Neural progenitor cell (in vitro differentiated cells): Measurements from ENCODE around the gene PSMD3. TPM values are rescaled to one million over a fixed set of nuclear protein-coding genes. Genes with fewer than 3 reads are reported as not detected.

Experiments
- DNase-seq: peaks from one replicate; pipeline ENCODE4 v3.0.0-alpha.2; 2016; ENCODE audit warnings: low spot score
- H2AFZ ChIP-seq: fragments of 200-600 bp; sonication (generic); replicated peaks from 2 replicates; pipeline ENCODE4 v1.6.1; 2016; ENCODE audit warnings: antibody characterized with exemption
- H3F3A ChIP-seq: fragments of 200-600 bp; sonication (generic); 2 replicates; pipeline ENCODE4 v1.6.1; 2016; ENCODE audit warnings: antibody characterized with exemption, low read depth
- H3K27ac ChIP-seq: fragments of 200-600 bp; sonication (generic); 2 replicates; pipeline ENCODE4 v1.5.1; 2016; ENCODE audit warnings: mild to moderate bottlenecking
- H3K27me3 ChIP-seq: fragments of 200-600 bp; sonication (generic); 2 replicates; pipeline ENCODE4 v1.6.1; 2016; ENCODE audit warnings: mild to moderate bottlenecking, moderate library complexity
- H3K36me3 ChIP-seq: fragments of 200-600 bp; sonication (generic); 2 replicates; pipeline ENCODE4 v1.5.1; 2016
- H3K4me1 ChIP-seq: fragments of 200-600 bp; sonication (generic); 2 replicates; pipeline ENCODE4 v1.6.1; 2016; ENCODE audit warnings: mixed run types
- H3K4me2 ChIP-seq: fragments of 200-600 bp; sonication (generic); 2 replicates; pipeline ENCODE4 v1.6.1; 2016
- H3K4me3 ChIP-seq: fragments of 200-600 bp; sonication (generic); 2 replicates; pipeline ENCODE4 v1.5.1; 2016
- H3K79me2 ChIP-seq: fragments of 200-600 bp; sonication (generic); 2 replicates; pipeline ENCODE4 v1.6.1; 2016; ENCODE audit warnings: low read depth
- H3K9ac ChIP-seq: fragments of 200-600 bp; sonication (generic); 2 replicates; pipeline ENCODE4 v1.6.1; 2016
- H3K9me3 ChIP-seq: fragments of 200-600 bp; sonication (generic); 2 replicates; pipeline ENCODE4 v1.5.1; 2016; ENCODE audit warnings: low read depth
- H4K20me1 ChIP-seq: fragments of 200-600 bp; sonication (generic); 2 replicates; pipeline ENCODE4 v1.6.1; 2016; ENCODE audit warnings: low read depth
- H3K27ac Mint-ChIP-seq: 3 replicates; pipeline ENCODE4 v1.8.0; 2021; ENCODE audit warnings: mixed read lengths
- H3K27me3 Mint-ChIP-seq: 2 replicates; pipeline ENCODE4 v1.8.0; 2022; ENCODE audit warnings: low read depth, mild to moderate bottlenecking, inconsistent platforms, moderate library complexity, mixed read lengths; ENCODE audit not compliant: insufficient read depth
- H3K36me3 Mint-ChIP-seq: 3 replicates; pipeline ENCODE4 v1.8.0; 2021; ENCODE audit warnings: mixed read lengths
- H3K4me1 Mint-ChIP-seq: 3 replicates; pipeline ENCODE4 v1.8.0; 2021; ENCODE audit warnings: mixed read lengths
- H3K4me3 Mint-ChIP-seq: 3 replicates; pipeline ENCODE4 v1.8.0; 2021; ENCODE audit warnings: mild to moderate bottlenecking, moderate library complexity, mixed read lengths
- H3K9me3 Mint-ChIP-seq: 3 replicates; pipeline ENCODE4 v1.8.0; 2020; ENCODE audit warnings: mixed read lengths
- EZH2 ChIP-seq: fragments of 200-600 bp; sonication (generic); IDR thresholded peaks from 2 replicates; pipeline ENCODE4 v1.6.1; 2017; ENCODE audit warnings: antibody characterized with exemption, mild to moderate bottlenecking, moderate library complexity
- EZH2phosphoT487 ChIP-seq: fragments of 200-600 bp; sonication (generic); IDR thresholded peaks from 2 replicates; pipeline ENCODE4 v1.6.1; 2017; ENCODE audit warnings: antibody characterized with exemption
- total RNA-seq: library from RNA; depleted of rRNA; stranded (reverse); fragments of >200 nt; gene quantifications from 2 replicates; pipeline ENCODE4 v1.2.3, GENCODE V29; 2015; ENCODE audit warnings: low replicate concordance
- TF ChIP-seq, protein P1 (sequence below): fragments of 200-600 bp; sonication (generic); IDR thresholded peaks from 2 replicates; pipeline ENCODE4 v1.5.1; 2017; ENCODE audit warnings: antibody characterized with exemption, mild to moderate bottlenecking

PSMD3 gene
- total RNA-seq, 1 donor from 2014 or later = 71.6 TPM

DNA sequence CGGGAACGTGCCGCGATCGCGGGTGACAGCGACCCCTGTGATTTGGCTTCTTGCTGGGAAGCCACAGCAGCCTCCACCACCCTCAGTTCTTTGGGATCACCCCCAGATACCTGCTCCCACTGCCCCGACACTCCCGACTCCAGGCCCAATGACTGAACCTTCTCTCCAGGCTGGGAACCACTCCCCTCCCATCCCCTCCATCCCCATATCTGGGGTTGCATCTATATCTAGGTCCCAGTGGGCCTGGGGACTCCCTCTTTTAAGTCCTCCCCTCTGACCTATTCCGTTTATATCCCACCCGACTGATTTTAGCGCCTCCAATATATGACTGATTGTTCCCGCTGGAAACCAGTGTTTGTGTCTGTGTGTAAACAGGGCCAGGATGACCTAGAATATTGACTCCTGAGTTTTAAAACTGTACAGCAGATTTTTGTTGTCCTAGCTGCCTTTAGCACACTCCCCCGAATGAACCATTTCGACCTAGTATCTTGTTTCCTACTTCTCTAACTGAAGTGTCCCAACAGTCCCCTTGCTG lies 667 bp downstream of the PSMD3 start:
- peaks cover 30% of the 10 kb centered on the region for H3K79me2 ChIP-seq
- DNase-seq = peak; percentile 8
- H3K27me3 ChIP-seq = peaks cover 7% of the 10 kb centered on the region
- no peak for TF ChIP-seq EZH2
- TF ChIP-seq, protein P1, sequence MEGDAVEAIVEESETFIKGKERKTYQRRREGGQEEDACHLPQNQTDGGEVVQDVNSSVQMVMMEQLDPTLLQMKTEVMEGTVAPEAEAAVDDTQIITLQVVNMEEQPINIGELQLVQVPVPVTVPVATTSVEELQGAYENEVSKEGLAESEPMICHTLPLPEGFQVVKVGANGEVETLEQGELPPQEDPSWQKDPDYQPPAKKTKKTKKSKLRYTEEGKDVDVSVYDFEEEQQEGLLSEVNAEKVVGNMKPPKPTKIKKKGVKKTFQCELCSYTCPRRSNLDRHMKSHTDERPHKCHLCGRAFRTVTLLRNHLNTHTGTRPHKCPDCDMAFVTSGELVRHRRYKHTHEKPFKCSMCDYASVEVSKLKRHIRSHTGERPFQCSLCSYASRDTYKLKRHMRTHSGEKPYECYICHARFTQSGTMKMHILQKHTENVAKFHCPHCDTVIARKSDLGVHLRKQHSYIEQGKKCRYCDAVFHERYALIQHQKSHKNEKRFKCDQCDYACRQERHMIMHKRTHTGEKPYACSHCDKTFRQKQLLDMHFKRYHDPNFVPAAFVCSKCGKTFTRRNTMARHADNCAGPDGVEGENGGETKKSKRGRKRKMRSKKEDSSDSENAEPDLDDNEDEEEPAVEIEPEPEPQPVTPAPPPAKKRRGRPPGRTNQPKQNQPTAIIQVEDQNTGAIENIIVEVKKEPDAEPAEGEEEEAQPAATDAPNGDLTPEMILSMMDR = no peak
- peak overlapping the region; percentile 96 for H3K4me3 Mint-ChIP-seq
- peak overlapping the region; percentile 85 for H3K4me3 ChIP-seq
- peaks cover 21% of the 10 kb centered on the region for H3K4me1 Mint-ChIP-seq
- peaks cover 23% of the 10 kb centered on the region for H4K20me1 ChIP-seq
- H3K27ac ChIP-seq = peak overlapping the region; percentile 69
- H3K4me1 ChIP-seq = peaks cover 13% of the 10 kb centered on the region
- peak overlapping the region; percentile 91 for H3K4me2 ChIP-seq
- H3K27me3 Mint-ChIP-seq = peaks cover 4% of the 10 kb centered on the region
- H3F3A ChIP-seq = peaks cover 11% of the 10 kb centered on the region
- peaks cover 16% of the 10 kb centered on the region for H3K36me3 Mint-ChIP-seq
- H3K9me3 Mint-ChIP-seq = no peaks in the 10 kb centered on the region
- H3K9me3 ChIP-seq = no peaks in the 10 kb centered on the region
- no peak overlapping the region for H2AFZ ChIP-seq
- H3K27ac Mint-ChIP-seq = peak overlapping the region; percentile 30
- H3K9ac ChIP-seq = peak overlapping the region; percentile 98
- H3K36me3 ChIP-seq = peaks cover 5% of the 10 kb centered on the region

- H3K79me2 ChIP-seq = peaks cover 30% of the 10 kb centered on the region
Measured at GRCh38 chr17:39981766-39982375, 1.3 kb downstream of the PSMD3 start.

DNA sequence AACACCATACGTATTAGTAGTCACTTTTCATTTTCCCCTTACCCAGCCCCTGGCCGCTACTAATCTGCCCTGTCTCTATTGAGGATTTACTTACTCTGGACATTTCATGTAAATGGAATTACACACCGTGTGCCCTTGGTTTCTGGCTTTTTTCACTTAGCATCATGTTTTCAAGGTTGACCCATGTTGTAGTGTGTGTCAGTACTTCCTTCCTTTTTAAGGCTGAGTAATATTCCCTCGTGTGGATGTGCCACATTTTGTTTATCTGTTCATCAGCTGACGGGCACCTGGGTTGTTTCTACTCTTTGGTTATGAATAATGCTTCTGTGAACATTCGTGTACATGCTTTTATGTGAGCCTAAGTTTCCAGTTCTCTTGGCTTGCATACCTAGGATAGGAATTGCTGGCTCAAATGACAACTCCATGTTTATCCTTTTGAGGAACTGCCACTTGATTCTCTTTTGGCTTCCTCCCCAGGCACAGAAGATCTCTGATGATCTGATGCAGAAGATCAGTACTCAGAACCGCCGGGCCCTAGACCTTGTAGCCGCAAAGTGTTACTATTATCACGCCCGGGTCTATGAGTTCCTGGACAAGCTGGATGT lies 7.7 kb downstream of the PSMD3 start:
- TF ChIP-seq EZH2phosphoT487 (no peak), EZH2 (no peak)
- TF ChIP-seq, protein P1 = no peak
- Histone ChIP-seq H3K36me3 (peaks cover 11% of the 10 kb centered on the region), H3K4me3 (no peak overlapping the region), H3K27me3 (no peaks in the 10 kb centered on the region), H3K9me3 (no peaks in the 10 kb centered on the region), H4K20me1 (peaks cover 3% of the 10 kb centered on the region), H3K9ac (no peak overlapping the region), H3K4me1 (no peaks in the 10 kb centered on the region), H3K27ac (no peak overlapping the region), H3K79me2 (peaks cover 4% of the 10 kb centered on the region), H2AFZ (no peak overlapping the region), H3K4me2 (no peak overlapping the region), H3F3A (no peaks in the 10 kb centered on the region)
- DNase-seq = no peak
- Mint-ChIP-seq H3K4me1 (peaks cover 2% of the 10 kb centered on the region), H3K9me3 (no peaks in the 10 kb centered on the region), H3K36me3 (peaks cover 37% of the 10 kb centered on the region), H3K4me3 (no peak overlapping the region), H3K27me3 (no peaks in the 10 kb centered on the region), H3K27ac (no peak overlapping the region)

More at GRCh38 chr17:39981766-39982375, 1.3 kb downstream of the PSMD3 start:
- peak overlapping the region; percentile 98 for H3K9ac ChIP-seq
- no peak overlapping the region for H3K27ac ChIP-seq
- H4K20me1 ChIP-seq = peaks cover 23% of the 10 kb centered on the region
- H3K4me1 ChIP-seq = peaks cover 13% of the 10 kb centered on the region
- H2AFZ ChIP-seq = no peak overlapping the region
- H3K36me3 ChIP-seq = peaks cover 5% of the 10 kb centered on the region
- H3K4me3 Mint-ChIP-seq = peak overlapping the region; percentile 96
- H3K27me3 Mint-ChIP-seq = peaks cover 4% of the 10 kb centered on the region
- no peak for DNase-seq
- H3K4me2 ChIP-seq = peak overlapping the region; percentile 91
- no peaks in the 10 kb centered on the region for H3K9me3 ChIP-seq
- TF ChIP-seq EZH2phosphoT487 = no peak
- TF ChIP-seq, protein P1 = no peak
- TF ChIP-seq EZH2 = no peak
- peaks cover 11% of the 10 kb centered on the region for H3F3A ChIP-seq
- peaks cover 21% of the 10 kb centered on the region for H3K4me1 Mint-ChIP-seq
- H3K27ac Mint-ChIP-seq = peak overlapping the region; percentile 30
- no peaks in the 10 kb centered on the region for H3K9me3 Mint-ChIP-seq
- H3K27me3 ChIP-seq = peaks cover 7% of the 10 kb centered on the region
- H3K4me3 ChIP-seq = peak overlapping the region; percentile 85
- peaks cover 21% of the 10 kb centered on the region for H3K36me3 Mint-ChIP-seq
